NK-92 (cell line): ENCODE data around the gene ACBD6.

Experiments
- DNase-seq: peaks from one replicate; lab custom pipeline; 2025; ENCODE audit not compliant: unreplicated experiment; lab: John Stamatoyannopoulos, UW

ACBD6 gene

GRCh38 chr1:180527101-180527669 is 24.8 kb upstream of the ACBD6 start:
- no peak for DNase-seq

GRCh38 chr1:180525715-180526039 is 23.3 kb upstream of the ACBD6 start:
- DNase-seq: no peak

GRCh38 chr1:180524915-180525714 is 22.7 kb upstream of the ACBD6 start:
- no peak for DNase-seq

- no peak for DNase-seq
Measured at GRCh38 chr1:180524160-180524914, 22.0 kb upstream of the ACBD6 start.

- no peak for DNase-seq
Measured at GRCh38 chr1:180522213-180522515, 19.8 kb upstream of the ACBD6 start.

GRCh38 chr1:180521474-180522212 is 19.3 kb upstream of the ACBD6 start:
- DNase-seq: no peak

GRCh38 chr1:180519846-180520245 is 17.5 kb upstream of the ACBD6 start:
- DNase-seq: no peak

- DNase-seq: no peak
Measured at GRCh38 chr1:180515857-180516388, 13.5 kb upstream of the ACBD6 start.

- no peak for DNase-seq
Measured at GRCh38 chr1:180515364-180515763, 13.0 kb upstream of the ACBD6 start.

- DNase-seq: no peak
Measured at GRCh38 chr1:180513531-180513930, 11.2 kb upstream of the ACBD6 start.

- DNase-seq: no peak
Measured at GRCh38 chr1:180510882-180511281, 8.5 kb upstream of the ACBD6 start.

GRCh38 chr1:180508725-180509097 is 6.3 kb upstream of the ACBD6 start:
- DNase-seq: no peak

GRCh38 chr1:180507795-180508724 is 5.7 kb upstream of the ACBD6 start:
- no peak for DNase-seq

GRCh38 chr1:180505732-180506335 is 3.5 kb upstream of the ACBD6 start:
- DNase-seq: no peak

GRCh38 chr1:180504186-180504585 is 1.8 kb upstream of the ACBD6 start:
- DNase-seq: no peak

GRCh38 chr1:180503280-180503862 is 994 bp upstream of the ACBD6 start:
- DNase-seq: no peak

- DNase-seq: no peak
Measured at GRCh38 chr1:180501865-180502360, 464 bp downstream of the ACBD6 start.

GRCh38 chr1:180500689-180501088 is 1.7 kb downstream of the ACBD6 start:
- DNase-seq: no peak

- no peak for DNase-seq
Measured at GRCh38 chr1:180498594-180498993, 3.8 kb downstream of the ACBD6 start.
